ENCODE results near the gene GALNT2.

GALNT2 gene

GRCh38 chr1:230186874-230187273, 119.8 kb downstream of the GALNT2 start:
- DNase-seq (ENCODE audit: low read depth): no peak
- H3K4me3 ChIP-seq (ENCODE audit: low read depth, low read length): no peak overlapping the region
- TF ChIP-seq, protein P1, sequence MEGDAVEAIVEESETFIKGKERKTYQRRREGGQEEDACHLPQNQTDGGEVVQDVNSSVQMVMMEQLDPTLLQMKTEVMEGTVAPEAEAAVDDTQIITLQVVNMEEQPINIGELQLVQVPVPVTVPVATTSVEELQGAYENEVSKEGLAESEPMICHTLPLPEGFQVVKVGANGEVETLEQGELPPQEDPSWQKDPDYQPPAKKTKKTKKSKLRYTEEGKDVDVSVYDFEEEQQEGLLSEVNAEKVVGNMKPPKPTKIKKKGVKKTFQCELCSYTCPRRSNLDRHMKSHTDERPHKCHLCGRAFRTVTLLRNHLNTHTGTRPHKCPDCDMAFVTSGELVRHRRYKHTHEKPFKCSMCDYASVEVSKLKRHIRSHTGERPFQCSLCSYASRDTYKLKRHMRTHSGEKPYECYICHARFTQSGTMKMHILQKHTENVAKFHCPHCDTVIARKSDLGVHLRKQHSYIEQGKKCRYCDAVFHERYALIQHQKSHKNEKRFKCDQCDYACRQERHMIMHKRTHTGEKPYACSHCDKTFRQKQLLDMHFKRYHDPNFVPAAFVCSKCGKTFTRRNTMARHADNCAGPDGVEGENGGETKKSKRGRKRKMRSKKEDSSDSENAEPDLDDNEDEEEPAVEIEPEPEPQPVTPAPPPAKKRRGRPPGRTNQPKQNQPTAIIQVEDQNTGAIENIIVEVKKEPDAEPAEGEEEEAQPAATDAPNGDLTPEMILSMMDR (IDR thresholded peaks at IDR 0.05; ENCODE audit: control insufficient read depth, extremely low read depth, insufficient read depth): no peak

DNA sequence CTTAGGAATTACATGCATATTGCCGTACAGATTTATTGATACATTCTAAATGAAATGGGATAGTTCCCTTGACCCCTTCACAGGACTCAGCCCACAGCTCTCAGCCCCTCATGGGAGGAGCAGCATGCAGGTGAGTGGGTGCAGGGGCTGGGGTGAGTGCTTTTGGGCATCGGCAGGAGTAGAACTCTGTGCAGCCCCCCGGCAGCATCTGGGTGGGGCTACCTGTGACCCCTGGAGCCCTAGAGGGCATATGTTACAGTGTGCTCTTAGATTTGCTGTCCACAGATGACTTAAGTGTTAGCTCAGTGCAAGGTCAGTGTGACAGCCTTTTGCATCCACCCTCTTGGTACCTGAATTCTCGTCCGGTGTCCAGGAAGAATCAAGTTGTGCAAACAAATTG, 120.3 kb downstream of the GALNT2 start:
- H3K4me3 ChIP-seq (ENCODE audit: low read depth, low read length): no peak overlapping the region
- DNase-seq (ENCODE audit: low read depth): no peak
- TF ChIP-seq, protein P1 (IDR thresholded peaks at IDR 0.05; ENCODE audit: control insufficient read depth, extremely low read depth, insufficient read depth): no peak

GRCh38 chr1:230188826-230189225, 121.8 kb downstream of the GALNT2 start:
- TF ChIP-seq, protein P1 (IDR thresholded peaks at IDR 0.05; ENCODE audit: control insufficient read depth, extremely low read depth, insufficient read depth): no peak
- no peak for DNase-seq (ENCODE audit: low read depth)
- H3K4me3 ChIP-seq (ENCODE audit: low read depth, low read length): no peak overlapping the region

- TF ChIP-seq, protein P1 (IDR thresholded peaks at IDR 0.05; ENCODE audit: control insufficient read depth, extremely low read depth, insufficient read depth): no peak
- no peak overlapping the region for H3K4me3 ChIP-seq (ENCODE audit: low read depth, low read length)
- no peak for DNase-seq (ENCODE audit: low read depth)
Measured at GRCh38 chr1:230189341-230189740, 122.3 kb downstream of the GALNT2 start.

DNA sequence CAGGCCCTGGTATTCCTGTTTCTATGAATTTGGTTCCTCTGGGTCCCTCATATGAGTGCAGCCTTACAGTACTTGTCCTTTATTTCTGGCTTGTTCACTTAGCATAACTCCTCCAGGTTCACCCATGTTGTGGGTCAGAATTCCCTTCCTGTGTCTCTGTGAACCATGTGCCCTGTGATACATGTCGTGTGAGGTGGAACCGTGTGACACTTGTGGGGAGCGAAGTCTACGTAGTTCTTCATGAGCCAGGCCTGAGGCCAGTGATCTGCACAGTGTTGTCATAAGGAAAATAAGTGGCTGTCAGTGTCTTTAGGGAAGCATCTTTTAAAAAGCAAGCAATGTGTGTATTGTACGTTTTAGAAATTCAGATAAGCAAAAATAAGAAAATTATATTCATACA, 122.8 kb downstream of the GALNT2 start:
- H3K4me3 ChIP-seq (ENCODE audit: low read depth, low read length): no peak overlapping the region
- TF ChIP-seq, protein P1 (IDR thresholded peaks at IDR 0.05; ENCODE audit: control insufficient read depth, extremely low read depth, insufficient read depth): no peak
- no peak for DNase-seq (ENCODE audit: low read depth)

DNA sequence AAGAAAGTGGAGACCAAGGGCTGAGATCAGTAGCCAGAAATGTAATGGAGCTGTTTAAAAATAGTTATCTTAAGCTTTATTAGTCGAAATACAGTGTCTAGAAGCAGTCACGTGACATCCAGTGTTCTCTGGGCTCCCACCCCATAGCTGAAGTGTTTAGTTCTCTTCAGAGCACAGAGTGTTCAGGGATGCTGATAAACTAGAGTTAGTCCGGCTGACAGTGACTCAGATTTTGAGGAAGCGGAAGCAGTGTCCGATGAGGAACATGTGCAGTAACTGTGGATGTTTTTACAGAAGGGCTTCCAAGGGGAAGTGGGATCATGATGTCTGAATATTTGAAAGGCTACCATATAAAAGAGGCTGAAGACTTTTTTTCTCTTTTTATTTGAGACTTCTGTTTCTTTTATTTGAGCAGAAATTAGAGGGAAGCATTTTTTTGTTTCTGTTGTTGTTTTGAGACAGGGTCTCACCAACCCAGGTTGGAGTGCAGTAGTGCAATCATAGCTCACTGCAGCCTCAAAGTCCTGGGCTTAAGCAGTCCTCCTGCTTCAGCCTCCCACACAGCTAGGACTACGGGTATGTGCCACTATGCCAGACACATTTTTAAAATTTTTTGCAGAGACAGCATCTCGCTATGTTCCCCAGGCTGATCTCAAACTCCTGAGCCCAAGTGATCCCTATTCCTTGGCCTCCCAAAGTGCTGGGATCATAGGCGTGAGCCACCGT, 124.2 kb downstream of the GALNT2 start:
- H3K4me3 ChIP-seq (ENCODE audit: low read depth, low read length): no peak overlapping the region
- TF ChIP-seq, protein P1 (IDR thresholded peaks at IDR 0.05; ENCODE audit: control insufficient read depth, extremely low read depth, insufficient read depth): no peak
- DNase-seq (ENCODE audit: low read depth): no peak

GRCh38 chr1:230191855-230192254, 124.8 kb downstream of the GALNT2 start:
- TF ChIP-seq, protein P1 (IDR thresholded peaks at IDR 0.05; ENCODE audit: control insufficient read depth, extremely low read depth, insufficient read depth): no peak
- DNase-seq (ENCODE audit: low read depth): no peak
- H3K4me3 ChIP-seq (ENCODE audit: low read depth, low read length): no peak overlapping the region
